Hematopoietic multipotent progenitor cell treated with erythropoietin and hydrocortisone succinate and interleukin-3 and kit ligand, for 17 days (in vitro differentiated cells): Measurements from ENCODE around the gene PNRC1.
"Not testable (repeated sequence)": the region's sequence is repeated elsewhere in the genome, so short reads cannot be mapped to it uniquely, and the experiment has no call there.

ENCODE experiments used
- DNase-seq: peaks from one replicate; pipeline ENCODE4 v3.0.0-alpha.2; 2015; ENCODE audit warnings: low spot score

Gene PNRC1

DNA sequence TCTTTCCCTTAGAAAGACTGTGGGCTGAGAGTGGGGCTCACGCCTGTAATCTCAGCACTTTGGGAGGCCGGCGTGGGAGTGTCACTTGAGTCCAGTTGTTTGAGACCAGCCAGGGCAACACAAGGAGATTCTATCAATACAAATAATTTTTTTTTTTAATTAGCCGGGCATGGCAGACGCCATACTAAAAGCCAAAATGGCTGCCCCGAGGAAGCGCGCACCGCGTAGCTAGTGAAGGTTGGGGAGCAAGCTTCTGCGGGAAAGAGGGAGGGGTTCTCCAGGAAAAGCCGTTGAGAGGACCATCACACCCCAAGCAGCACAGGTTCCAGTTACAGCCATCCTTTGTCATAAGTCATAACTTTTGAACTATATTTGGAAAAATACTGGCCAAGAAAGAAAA, 21.3 kb upstream of the PNRC1 start:
- no peak for DNase-seq

DNA sequence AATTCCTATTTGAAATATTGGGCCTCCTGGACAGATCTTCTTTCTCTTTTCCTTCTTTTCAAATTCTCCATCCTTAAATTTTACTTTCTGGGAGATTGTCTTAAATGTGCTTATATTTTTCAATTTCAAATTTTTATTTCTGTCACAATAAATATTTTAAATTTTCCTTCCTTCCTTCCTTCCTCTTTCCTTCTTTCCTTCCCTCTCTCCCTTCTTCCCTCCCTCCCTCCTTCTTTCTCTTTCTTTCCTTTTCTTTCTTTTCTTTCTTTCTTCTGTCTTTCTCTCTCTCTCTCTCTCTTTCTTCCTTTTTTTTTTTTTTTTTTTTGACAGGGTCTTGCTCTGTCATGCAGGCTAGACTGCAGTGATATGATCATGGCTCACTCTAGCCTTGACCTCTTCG, 16.7 kb upstream of the PNRC1 start:
- no peak for DNase-seq

DNA sequence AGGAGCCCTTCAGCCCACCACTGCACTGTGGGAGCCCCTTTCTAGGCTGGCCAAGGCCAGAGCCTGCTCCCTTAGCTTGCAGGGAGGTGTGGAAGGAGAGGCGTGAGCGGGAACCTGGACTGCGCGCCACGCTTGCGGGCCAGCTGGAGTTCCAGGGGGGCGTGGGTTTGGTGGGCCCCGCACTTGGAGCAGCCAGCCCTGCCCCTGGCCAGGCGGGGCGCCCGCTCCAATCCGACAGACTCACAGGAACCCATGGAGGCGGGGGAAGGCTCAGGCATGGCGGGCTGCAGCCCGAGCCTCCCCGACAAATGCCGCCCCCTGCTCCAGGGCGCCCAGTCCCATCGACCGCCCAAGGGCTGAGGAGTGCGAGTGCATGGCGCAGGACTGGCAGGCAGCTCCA, 15.6 kb upstream of the PNRC1 start:
- DNase-seq, result not testable (repeated sequence)

GRCh38 chr6:89066121-89066520, 14.4 kb upstream of the PNRC1 start:
- not testable (repeated sequence) for DNase-seq

- DNase-seq, result no peak
Observed at GRCh38 chr6:89066940-89067646, 13.5 kb upstream of the PNRC1 start.

DNA sequence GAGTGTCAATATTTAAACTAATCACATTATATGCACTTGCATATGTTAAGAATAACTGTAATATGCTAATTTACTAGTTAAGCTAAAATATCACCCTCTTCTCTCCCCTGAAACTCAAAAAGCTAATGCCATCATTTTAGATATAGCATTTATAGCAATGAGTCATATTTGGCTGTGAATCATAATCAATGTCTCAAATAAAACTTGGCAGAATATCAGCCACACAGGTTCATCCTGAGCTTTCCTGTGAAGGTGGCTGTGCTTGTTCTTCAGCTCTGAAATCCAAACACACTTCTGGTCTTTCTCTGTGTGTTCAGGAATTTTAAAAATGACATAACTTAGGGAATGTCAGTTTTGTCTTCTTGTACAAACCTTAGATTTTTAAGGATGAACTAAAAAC, 12.8 kb upstream of the PNRC1 start:
- no peak for DNase-seq

GRCh38 chr6:89068695-89069094, 11.9 kb upstream of the PNRC1 start:
- DNase-seq, result no peak

DNA sequence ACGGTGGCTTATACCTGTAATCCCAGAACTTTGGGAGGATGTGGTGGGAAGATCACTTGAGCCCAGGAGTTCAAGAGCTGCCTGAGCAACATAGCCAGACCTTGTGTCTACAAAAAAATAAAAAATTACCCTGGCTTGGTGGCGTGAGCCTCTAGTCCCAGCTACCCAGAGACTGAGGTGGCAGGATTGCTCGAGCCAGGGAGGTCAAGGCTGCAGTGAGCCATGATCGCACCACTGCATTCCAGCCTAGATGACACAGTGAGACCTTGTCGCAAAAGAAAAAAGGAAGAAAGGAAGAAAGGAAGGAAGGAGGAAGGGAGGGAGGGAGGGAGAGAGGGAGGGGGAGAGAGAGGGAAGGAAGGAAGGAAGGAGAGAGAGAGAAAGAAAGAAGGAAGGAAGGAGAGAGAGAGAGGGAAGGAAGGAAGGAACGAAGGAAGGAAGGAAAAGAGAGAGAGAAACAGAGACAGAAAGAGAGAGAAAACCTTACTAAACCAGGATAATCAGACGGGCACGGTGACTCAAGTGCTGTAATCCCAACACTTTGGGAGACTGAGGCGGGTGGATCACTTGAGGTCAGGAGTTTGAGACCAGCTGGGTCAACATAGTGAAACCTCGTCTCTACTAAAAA, 10.9 kb upstream of the PNRC1 start:
- DNase-seq, result no peak

DNA sequence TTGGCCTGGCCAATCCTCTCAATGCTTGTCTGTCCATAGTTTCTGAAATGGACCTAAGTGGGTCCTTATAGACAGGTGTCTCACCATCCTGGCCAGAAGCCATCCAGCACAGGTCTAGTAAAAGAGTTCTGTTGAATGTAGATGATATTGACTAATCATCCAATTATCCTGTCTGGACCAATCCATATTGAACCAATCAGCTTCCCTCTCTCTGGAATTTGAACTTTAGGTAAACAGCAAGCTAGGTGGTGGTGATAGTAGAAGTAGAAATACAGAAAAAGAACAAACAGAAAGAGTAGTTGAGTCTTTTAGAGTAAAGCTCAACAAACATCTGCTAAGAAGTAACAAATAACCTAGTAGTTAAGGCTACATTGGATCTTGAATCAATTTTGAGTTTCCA, 9.5 kb upstream of the PNRC1 start:
- DNase-seq, result no peak

- no peak for DNase-seq
Observed at GRCh38 chr6:89073014-89073620, 7.4 kb upstream of the PNRC1 start.

DNA sequence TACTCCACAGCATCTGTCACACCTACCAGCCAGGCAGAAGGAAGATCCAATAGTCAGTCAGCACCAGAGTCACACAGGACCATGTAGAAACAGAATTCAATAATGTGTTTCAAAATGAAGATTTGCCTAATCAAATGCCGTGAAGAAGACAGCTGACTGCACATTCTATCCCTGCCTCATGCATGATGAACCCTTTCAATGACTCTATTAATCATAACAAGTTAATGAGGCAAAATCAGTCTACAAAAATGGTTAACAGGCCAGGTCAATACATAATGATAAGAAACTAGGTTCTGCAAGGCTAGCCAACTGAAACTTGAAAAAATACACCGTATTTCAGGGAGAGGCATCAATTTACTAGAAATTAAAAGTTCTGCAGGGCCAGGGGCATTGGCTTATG, 6.7 kb upstream of the PNRC1 start:
- DNase-seq, result no peak

DNA sequence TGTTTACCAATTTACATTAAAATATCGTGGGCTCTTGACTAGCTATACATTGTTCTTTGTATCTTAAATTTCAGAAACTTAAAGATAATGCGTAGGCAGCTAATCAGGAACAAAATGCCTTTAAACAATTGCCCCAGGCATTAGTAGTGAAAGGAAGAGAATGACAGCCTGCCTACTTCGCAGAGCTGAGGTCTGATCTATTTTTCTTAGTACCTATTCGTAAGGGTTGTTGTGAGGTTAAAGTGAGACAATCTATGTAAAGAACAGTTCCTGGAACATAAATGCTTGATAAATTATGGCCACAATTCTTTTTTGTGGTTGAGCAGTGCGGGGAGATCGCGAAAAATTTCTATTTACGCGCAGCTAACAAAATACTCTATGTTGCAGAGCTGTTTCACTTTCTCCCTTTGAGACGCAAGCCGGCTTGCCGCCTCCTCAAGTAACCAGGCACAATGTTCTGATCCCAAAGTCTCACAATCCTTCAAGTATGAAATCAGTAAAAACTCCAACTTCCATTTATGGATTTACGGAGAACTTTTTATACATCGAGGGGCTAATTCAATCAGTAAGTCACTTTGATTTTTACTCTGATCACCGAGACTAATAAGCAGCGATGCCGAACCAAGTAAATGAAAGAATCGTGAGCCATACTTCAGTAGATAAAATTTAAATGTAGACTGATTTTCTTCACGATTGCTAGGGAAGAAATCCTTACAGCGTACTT, 878 bp upstream of the PNRC1 start:
- DNase-seq, result peak; percentile 68

DNA sequence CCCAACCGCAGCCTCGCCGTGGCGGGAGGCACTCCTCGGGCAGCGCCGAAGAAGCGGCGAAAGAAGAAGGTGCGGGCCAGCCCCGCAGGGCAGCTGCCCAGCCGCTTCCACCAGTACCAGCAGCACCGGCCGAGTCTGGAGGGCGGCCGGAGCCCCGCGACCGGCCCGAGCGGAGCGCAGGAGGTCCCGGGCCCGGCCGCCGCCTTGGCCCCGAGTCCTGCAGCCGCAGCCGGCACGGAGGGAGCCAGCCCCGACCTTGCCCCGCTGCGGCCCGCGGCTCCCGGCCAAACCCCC, 525 bp downstream of the PNRC1 start:
- DNase-seq, result no peak

DNA sequence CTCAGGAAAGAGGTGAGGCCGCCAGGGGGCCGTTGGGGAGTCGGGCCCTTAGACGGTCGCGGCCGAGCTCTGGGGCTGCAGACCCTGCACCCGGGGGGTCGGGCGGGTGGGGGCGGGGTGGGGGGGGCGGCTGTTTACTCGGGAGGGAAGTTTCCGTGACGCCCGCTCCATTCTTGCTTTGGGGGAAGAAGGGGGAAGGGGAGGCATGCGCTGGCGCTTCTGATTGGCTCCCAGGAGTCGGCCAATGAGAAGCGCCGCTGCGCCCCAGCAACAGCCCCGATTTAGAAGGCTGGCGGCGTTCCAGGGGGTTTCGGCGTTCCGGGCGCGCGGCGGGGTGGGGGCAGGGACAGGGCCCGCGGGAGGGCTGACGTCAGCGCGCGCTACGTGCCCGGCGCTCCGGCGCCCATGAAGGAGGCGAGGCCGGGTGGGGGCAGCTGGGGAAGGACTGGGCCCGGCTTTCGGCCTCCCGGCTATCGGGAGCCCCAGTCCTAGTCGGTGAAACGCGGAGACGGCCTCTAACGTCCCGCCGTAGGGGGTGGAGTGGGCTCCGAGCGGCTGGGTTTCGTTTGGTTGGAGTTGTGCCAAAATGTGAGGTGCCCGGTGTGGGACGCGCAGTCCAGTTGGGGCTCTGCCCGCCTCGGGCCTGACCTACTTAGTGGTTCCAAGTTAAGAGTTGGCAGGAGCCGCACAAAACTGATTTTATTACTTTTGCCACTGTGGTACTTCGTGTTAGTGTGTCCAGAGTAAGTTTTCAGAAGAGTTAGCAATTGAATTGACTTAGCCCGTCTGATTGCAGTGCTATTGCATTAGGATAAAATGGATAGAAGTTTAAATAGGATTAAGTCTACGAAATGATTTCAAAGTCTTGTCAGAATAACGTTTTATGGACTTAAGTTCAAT, 1.1 kb downstream of the PNRC1 start:
- DNase-seq, result peak; percentile 97

- peak; percentile 54 for DNase-seq
Observed at GRCh38 chr6:89082486-89082891, 1.9 kb downstream of the PNRC1 start.

- DNase-seq, result no peak
Observed at GRCh38 chr6:89084542-89084941, 4.0 kb downstream of the PNRC1 start.

DNA sequence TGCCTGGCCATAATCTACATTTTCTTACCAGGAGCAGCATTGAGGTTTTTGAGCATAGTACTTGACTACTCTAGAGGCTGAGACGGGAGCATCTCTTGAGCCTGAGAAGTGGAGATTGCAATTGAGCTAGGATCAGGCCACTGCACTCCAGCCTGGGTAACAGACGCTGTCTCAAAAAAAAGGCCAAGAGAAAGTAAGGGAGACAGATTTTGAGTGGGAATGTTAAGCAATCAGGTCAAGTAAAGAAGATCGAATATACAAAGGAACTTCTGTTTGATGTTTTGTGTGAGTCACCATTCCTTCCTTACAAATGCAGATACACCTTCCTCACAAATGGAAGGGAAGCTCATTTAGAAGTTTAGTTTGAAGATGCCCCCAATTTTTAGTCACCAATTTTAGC, 4.4 kb downstream of the PNRC1 start:
- DNase-seq, result no peak

- DNase-seq, result no peak
Observed at GRCh38 chr6:89085409-89086205, 5.1 kb downstream of the PNRC1 start.

DNA sequence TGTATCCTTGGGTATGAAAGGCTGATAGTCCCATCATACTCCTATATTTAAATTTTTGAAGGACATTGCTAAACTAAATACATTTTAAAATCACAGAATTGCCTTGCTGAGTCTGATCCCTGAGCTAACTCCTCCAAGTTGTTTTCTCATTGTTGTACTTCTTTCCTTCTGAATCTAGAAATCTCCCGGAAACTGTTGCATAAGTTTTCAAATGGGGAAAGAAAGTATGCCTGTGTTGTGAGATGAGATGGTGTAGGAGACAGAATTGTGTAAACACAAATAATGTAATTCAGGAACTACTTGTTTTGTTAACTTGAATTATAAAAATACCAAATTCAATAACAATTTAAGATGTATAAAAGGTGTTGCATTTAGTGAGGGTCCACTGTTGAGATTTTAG, 7.3 kb downstream of the PNRC1 start:
- DNase-seq, result no peak

DNA sequence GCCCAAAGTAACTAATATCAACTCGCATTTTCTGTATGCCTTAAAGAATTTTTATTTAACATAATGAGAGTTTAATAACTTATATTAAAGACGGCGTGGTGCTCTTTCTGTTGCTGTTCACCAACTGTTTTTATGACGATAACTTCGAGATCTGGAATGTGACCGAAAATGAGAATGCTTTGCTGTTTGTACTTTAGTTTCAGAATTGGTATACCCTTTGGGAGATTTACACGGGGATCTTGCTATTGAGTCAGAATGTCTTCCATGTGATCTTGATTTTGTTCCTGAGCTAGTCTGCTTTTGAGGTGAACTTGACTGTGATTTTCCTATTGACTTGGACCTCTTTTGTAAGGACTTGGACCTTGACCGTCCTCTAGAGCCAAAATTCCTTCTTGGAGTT, 17.9 kb downstream of the PNRC1 start:
- DNase-seq, result no peak

- no peak for DNase-seq
Observed at GRCh38 chr6:89100114-89100513, 19.6 kb downstream of the PNRC1 start.
